H1 (cell line): ENCODE data around the gene CTNNBL1. TPM values are rescaled to one million over a fixed set of nuclear protein-coding genes. Genes with fewer than 3 reads are reported as not detected.

Source experiments
- CTCF ChIA-PET: fragments of 300-600 bp; sonication (Branson Sonifier 250); formaldehyde crosslinking; loops from one replicate; lab custom pipeline; 2021; ENCODE audit not compliant: partially characterized antibody; lab: Charles Lee
- POLR2A ChIA-PET: fragments of 300-600 bp; sonication (Branson Sonifier 250); formaldehyde crosslinking; loops from one replicate; lab custom pipeline; 2021; ENCODE audit warnings: inconsistent platforms; ENCODE audit not compliant: partially characterized antibody; lab: Charles Lee
- DNase-seq, 2 experiments: peaks; one replicate each; pipeline versions ENCODE4 v3.0.0 to v3.0.0-alpha.2; 2010 to 2022; ENCODE audit warnings: low spot score in 2 of 2, low read depth in 1 of 2, mixed read lengths in 1 of 2
- FAIRE-seq: peaks from 2 replicates; lab custom pipeline; 2011; peaks lifted over from hg19 to GRCh38; lab: Jason Lieb, UNC
- H2AFZ ChIP-seq: 2 replicates; pipeline ENCODE4 v1.8.1; 2012; ENCODE audit warnings: low read length, inconsistent platforms
- H2AK5ac ChIP-seq: 2 replicates; pipeline ENCODE4 v1.6.1; 2013; ENCODE audit warnings: low read depth, low read length
- H2BK120ac ChIP-seq: replicated peaks from 2 replicates; pipeline ENCODE3; 2013; ENCODE audit warnings: low read depth, low read length, inconsistent platforms
- H2BK12ac ChIP-seq: 2 replicates; pipeline ENCODE4 v1.6.1; 2013; ENCODE audit warnings: low read depth, low read length
- H2BK15ac ChIP-seq: 2 replicates; pipeline ENCODE4 v1.6.1; 2013; ENCODE audit warnings: low read length
- H2BK20ac ChIP-seq: 2 replicates; pipeline ENCODE4 v1.6.1; 2013; ENCODE audit warnings: low read length
- H2BK5ac ChIP-seq: 2 replicates; pipeline ENCODE4 v1.6.1; 2013; ENCODE audit warnings: low read depth, low read length
- H3K14ac ChIP-seq: 2 replicates; pipeline ENCODE4 v1.6.1; 2013; ENCODE audit warnings: inconsistent platforms; ENCODE audit not compliant: insufficient read length
- H3K18ac ChIP-seq: 2 replicates; pipeline ENCODE4 v1.6.1; 2013; ENCODE audit warnings: low read length; ENCODE audit errors: extremely low read depth
- H3K23ac ChIP-seq: 2 replicates; pipeline ENCODE4 v1.6.1; 2013; ENCODE audit warnings: inconsistent platforms; ENCODE audit not compliant: insufficient read length
- H3K23me2 ChIP-seq: 2 replicates; pipeline ENCODE4 v1.6.1; 2013; ENCODE audit warnings: low read depth, low read length
- H3K27ac ChIP-seq: 2 replicates; pipeline ENCODE4 v1.6.1; 2011; ENCODE audit warnings: low read depth, low read length, inconsistent platforms
- H3K27me3 ChIP-seq, 4 experiments: replicated peaks in 1 of 4; 1 replicate in 1 of 4; 2 replicates in 3 of 4; pipeline versions ENCODE4 v1.6.1 to v1.8.1; 2011 to 2013; ENCODE audit warnings: low read length in 3 of 4, mild to moderate bottlenecking in 3 of 4, inconsistent platforms in 2 of 4, mixed read lengths in 2 of 4, moderate library complexity in 1 of 4; ENCODE audit not compliant: control insufficient read depth in 3 of 4, insufficient read depth in 3 of 4; ENCODE audit errors: extremely low read depth in 1 of 4
- H3K36me3 ChIP-seq, 4 experiments: 2 replicates each; pipeline versions ENCODE4 v1.6.1 to v1.8.1; 2011 to 2013; ENCODE audit warnings: mild to moderate bottlenecking in 4 of 4, low read length in 3 of 4, moderate library complexity in 2 of 4, control low read depth in 1 of 4, inconsistent platforms in 1 of 4; ENCODE audit not compliant: insufficient read depth in 4 of 4, control insufficient read depth in 2 of 4
- H3K4ac ChIP-seq: replicated peaks from 2 replicates; pipeline ENCODE3; 2013; ENCODE audit warnings: low read length, low read depth, mixed read lengths, inconsistent platforms; ENCODE audit not compliant: insufficient read length
- H3K4me1 ChIP-seq, 4 experiments: replicated peaks in 1 of 4; 1 replicate in 1 of 4; 2 replicates in 3 of 4; pipeline versions ENCODE4 v1.6.1 to v1.8.1; 2011 to 2013; ENCODE audit warnings: low read length in 3 of 4, inconsistent platforms in 2 of 4, mixed read lengths in 1 of 4; ENCODE audit not compliant: insufficient read depth in 4 of 4, control insufficient read depth in 3 of 4
- H3K4me2 ChIP-seq, 2 experiments: 2 replicates each; pipeline versions ENCODE4 v1.6.1 to v1.8.1; 2011 to 2013; ENCODE audit warnings: low read depth in 2 of 2, low read length in 2 of 2, control low read depth in 1 of 2, inconsistent platforms in 1 of 2, mild to moderate bottlenecking in 1 of 2; ENCODE audit not compliant: insufficient read depth in 1 of 2
- H3K4me3 ChIP-seq, 4 experiments: fragments of 200-600, 300-600 bp in 1 of 4; sonication (generic), shearing (Covaris generic), sonication (Bioruptor Twin) in 1 of 4; 2 replicates each; pipeline versions ENCODE4 v1.5.1 to v1.8.1; 2011 to 2016; ENCODE audit warnings: low read length in 4 of 4, low read depth in 3 of 4, control low read depth in 2 of 4, inconsistent platforms in 2 of 4, mild to moderate bottlenecking in 2 of 4, mixed read lengths in 1 of 4, moderate library complexity in 1 of 4; ENCODE audit not compliant: insufficient read depth in 2 of 4; ENCODE audit errors: extremely low read depth in 1 of 4
- H3K56ac ChIP-seq: replicated peaks from 2 replicates; pipeline ENCODE3; 2013; ENCODE audit warnings: low read depth, mild to moderate bottlenecking, mixed read lengths, low read length, inconsistent platforms; ENCODE audit not compliant: insufficient read length
- H3K79me1 ChIP-seq: 2 replicates; pipeline ENCODE4 v1.6.1; 2013; ENCODE audit warnings: low read depth, low read length, control low read depth
- H3K79me2 ChIP-seq, 2 experiments: 2 replicates each; pipeline versions ENCODE4 v1.6.1 to v1.8.1; 2012 to 2013; ENCODE audit warnings: low read length in 2 of 2, mild to moderate bottlenecking in 2 of 2, inconsistent platforms in 1 of 2; ENCODE audit not compliant: insufficient read depth in 2 of 2, control insufficient read depth in 1 of 2
- H3K9ac ChIP-seq, 4 experiments: replicated peaks in 1 of 4; 1 replicate in 1 of 4; 2 replicates in 3 of 4; pipeline versions ENCODE4 v1.6.1 to v1.8.1; 2011 to 2013; ENCODE audit warnings: low read depth in 3 of 4, low read length in 3 of 4, control low read depth in 2 of 4, mild to moderate bottlenecking in 2 of 4, moderate library complexity in 2 of 4, inconsistent platforms in 1 of 4; ENCODE audit errors: extremely low read depth in 1 of 4
- H3K9me3 ChIP-seq, 2 experiments: 2 replicates each; pipeline versions ENCODE4 v1.6.1 to v1.8.1; 2012 to 2013; ENCODE audit warnings: mild to moderate bottlenecking in 2 of 2, moderate library complexity in 2 of 2, control low read depth in 1 of 2, inconsistent platforms in 1 of 2, low read depth in 1 of 2, low read length in 1 of 2, mixed read lengths in 1 of 2; ENCODE audit not compliant: insufficient read depth in 2 of 2
- H4K20me1 ChIP-seq, 2 experiments: replicated peaks in 1 of 2; 2 replicates each; pipeline versions ENCODE3 to v1.8.1; 2011 to 2013; ENCODE audit warnings: inconsistent platforms in 2 of 2, low read length in 2 of 2, mild to moderate bottlenecking in 1 of 2; ENCODE audit not compliant: insufficient read depth in 2 of 2, control insufficient read depth in 1 of 2
- H4K5ac ChIP-seq: 2 replicates; pipeline ENCODE4 v1.6.1; 2013; ENCODE audit warnings: low read length, low read depth, mixed read lengths, inconsistent platforms; ENCODE audit not compliant: insufficient read length
- H4K8ac ChIP-seq: 2 replicates; pipeline ENCODE4 v1.8.0; 2013; ENCODE audit warnings: mild to moderate bottlenecking, moderate library complexity, low read length, inconsistent platforms; ENCODE audit not compliant: insufficient read depth; ENCODE audit errors: extremely low read depth
- H4K91ac ChIP-seq: replicated peaks from 2 replicates; pipeline ENCODE3; 2013; ENCODE audit warnings: low read length, mixed read lengths, inconsistent platforms; ENCODE audit not compliant: insufficient read length
- BRCA1 ChIP-seq: IDR thresholded peaks from 2 replicates; pipeline ENCODE4 v1.6.1; 2012; ENCODE audit warnings: low read depth, low read length, improper control_type of control experiment
- CEBPB ChIP-seq: IDR thresholded peaks from 2 replicates; pipeline ENCODE4 v1.6.1; 2012; ENCODE audit warnings: low read depth, low read length
- EP300 ChIP-seq, 2 experiments: IDR thresholded peaks; 1 replicate in 1 of 2; 2 replicates in 1 of 2; pipeline ENCODE4 v1.6.1; 2011 to 2012; ENCODE audit warnings: low read depth in 2 of 2, low read length in 2 of 2, mild to moderate bottlenecking in 2 of 2, borderline replicate concordance in 1 of 2, inconsistent platforms in 1 of 2, moderate library complexity in 1 of 2
- KDM4A ChIP-seq: IDR thresholded peaks from one replicate; pipeline ENCODE4 v1.7.1; 2012; ENCODE audit warnings: low read depth, mild to moderate bottlenecking, moderate library complexity, low read length, inconsistent platforms; ENCODE audit not compliant: severe bottlenecking
- TEAD4 ChIP-seq: IDR thresholded peaks from 2 replicates; pipeline ENCODE4 v1.6.1; 2012; ENCODE audit warnings: low read depth, low read length, inconsistent platforms, mixed read lengths
- WGBS, 2 experiments: shearing (Covaris generic) in 1 of 2; methylation state at CpG; one replicate each; pipeline versions ENCODE4 v1.1.6 to v1.1.7; 2013 to 2015; ENCODE audit warnings: low lambda C conversion rate in 2 of 2, mixed read lengths in 2 of 2, inconsistent platforms in 1 of 2, low coverage in 1 of 2, missing lambda C conversion rate in 1 of 2; ENCODE audit not compliant: insufficient replicate concordance in 2 of 2, insufficient coverage in 1 of 2, insufficient read length in 1 of 2; ENCODE audit errors: extremely low coverage in 1 of 2, missing lambda C conversion rate in 1 of 2; 5-methylcytosine and 5-hydroxymethylcytosine counted together
- polyA plus RNA-seq, 7 experiments: library from polyadenylated mRNA; depleted of rRNA in 3 of 7; stranded (reverse) in 5 of 7; unstranded in 2 of 7; fragments of >200 nt in 5 of 7; fragments of 200-250 nt in 2 of 7; gene quantifications; 1 replicate in 5 of 7; 2 replicates in 1 of 7; 4 replicates in 1 of 7; pipeline versions ENCODE4 v1.2.1 to v1.2.3, GENCODE V29; 2011 to 2013; ENCODE audit warnings: missing spikeins in 2 of 7, mixed read lengths in 2 of 7
- total RNA-seq: library from RNA; stranded (reverse); fragmentation: NEBNext Ultra II Directional; extraction: Animal tissue kit (Norgen Biotek cat#: 25700); gene quantifications from 2 replicates; pipeline ENCODE4 v1.2.1, GENCODE V29; 2021

CTNNBL1 gene
- total and polyA plus RNA-seq, 2 of the 8 experiments (the other 6 are each of a cell fraction or from before 2014, with no cell fraction given) = 19.6 to 81.6 TPM

GRCh38 chr20:37650661-37651060 lies 43.2 kb upstream of the CTNNBL1 start:
- WGBS, 2 experiments = 95% methylated on average over 3 of the region's 3 CpGs; no CpG with 5 or more reads in 1 of the 2 experiments
- no peak overlapping the region for H4K91ac ChIP-seq
- no peak overlapping the region for H4K5ac ChIP-seq
- CTCF ChIA-PET = interaction anchor here (0.7 to 1.2 kb wide), 3 partner anchors 19 to 349 kb away, joined by 3 to 4 read pairs (median 3); no protein-coding TSS in a partner anchor
- no peak overlapping the region for H2BK20ac ChIP-seq
- no peak overlapping the region for H2BK120ac ChIP-seq
- H3K4me1 ChIP-seq = peaks cover 0 to 4% (median 1%) of the 10 kb centered on the region in 4 experiments; a peak in 2 of 7 replicates
- no peak overlapping the region for H3K23ac ChIP-seq
- H2BK15ac ChIP-seq = no peak overlapping the region
- no peak for DNase-seq
- H2BK5ac ChIP-seq = no peak overlapping the region
- H3K18ac ChIP-seq = no peak overlapping the region
- H2AK5ac ChIP-seq = no peak overlapping the region
- no peak overlapping the region for H3K4me3 ChIP-seq
- no peak overlapping the region for H3K9ac ChIP-seq
- no peaks in the 10 kb centered on the region for H3K27me3 ChIP-seq
- no peak overlapping the region for H2AFZ ChIP-seq
- FAIRE-seq = no peak
- no peaks in the 10 kb centered on the region for H3K36me3 ChIP-seq
- no peak overlapping the region for H3K14ac ChIP-seq
- no peak overlapping the region for H2BK12ac ChIP-seq
- H3K79me2 ChIP-seq = no peaks in the 10 kb centered on the region
- H4K20me1 ChIP-seq = no peaks in the 10 kb centered on the region
- no peak overlapping the region for H3K27ac ChIP-seq
- no peak overlapping the region for H3K4me2 ChIP-seq
- H3K4ac ChIP-seq = no peak overlapping the region
- H3K9me3 ChIP-seq = peaks cover 0 to 3% of the 10 kb centered on the region in 2 experiments; a peak in 2 of 4 replicates
- H3K56ac ChIP-seq = no peak overlapping the region
- H3K23me2 ChIP-seq = 0 out of 2 replicates have a peak, but pooled peaks cover 3% of the 10 kb centered on the region
- no peak overlapping the region for H4K8ac ChIP-seq
- POLR2A ChIA-PET = no interaction called here
- H3K79me1 ChIP-seq = no peaks in the 10 kb centered on the region
- TF ChIP-seq EP300 (IDR thresholded peaks at IDR 0.05; ENCODE audit: borderline replicate concordance in 1 of 2, low read depth in 2 of 2, low read length in 2 of 2) (no peak), CEBPB (no peak), BRCA1 (no peak), TEAD4 (no peak), KDM4A (no peak)
